Prostate gland (tissue), 2 donors: ENCODE measurements around the gene PRSS48. TPM values are rescaled to one million over a fixed set of nuclear protein-coding genes. Genes with fewer than 3 reads are reported as not detected.
"Not testable (repeated sequence)": the region's sequence is repeated elsewhere in the genome, so short reads cannot be mapped to it uniquely, and the experiment has no call there.

ENCODE experiments used
- DNase-seq: peaks from one replicate; pipeline ENCODE4 v3.0.0-alpha.2; 2019; ENCODE audit warnings: low spot score
- H3K27ac ChIP-seq, 2 donors: fragments of 200-600 bp; sonication (generic); 2 replicates each; pipeline ENCODE4 v1.5.1; 2017 to 2019
- H3K27me3 ChIP-seq: fragments of 200-600 bp; sonication (generic); replicated peaks from 2 replicates; pipeline ENCODE4 v1.5.1; 2019; ENCODE audit not compliant: insufficient read depth
- H3K36me3 ChIP-seq, 2 donors: fragments of 200-600 bp; sonication (generic); 1 replicate in 1 of 2; 2 replicates in 1 of 2; pipeline versions ENCODE4 v1.5.1 to v1.8.1; 2017 to 2019
- H3K4me1 ChIP-seq: fragments of 200-600 bp; sonication (generic); replicated peaks from 2 replicates; pipeline ENCODE4 v1.5.1; 2019
- H3K4me3 ChIP-seq, 2 donors: fragments of 200-600 bp; sonication (generic); 2 replicates each; pipeline ENCODE4 v1.5.1; 2017 to 2019
- H3K9me3 ChIP-seq: fragments of 200-600 bp; sonication (generic); 2 replicates; pipeline ENCODE4 v1.5.1; 2017
- POLR2A ChIP-seq: fragments of 450-650 bp; IDR thresholded peaks from one replicate; pipeline ENCODE4 v1.6.1; 2016; ENCODE audit warnings: antibody characterized with exemption, mild to moderate bottlenecking
- POLR2AphosphoS5 ChIP-seq: sonication (generic); formaldehyde crosslinking; IDR thresholded peaks from one replicate; pipeline ENCODE4 v1.6.1; 2017; ENCODE audit warnings: antibody characterized with exemption
- WGBS: methylation state at CpG from one replicate; pipeline ENCODE4 v1.1.5; 2018; 5-methylcytosine and 5-hydroxymethylcytosine counted together
- intact Hi-C: fragments of 100-400 bp; cut with DNase I; formaldehyde crosslinking; loops from one replicate; pipeline ENCODE4 v1.14.2; 2022
- total RNA-seq, 2 donors: library from RNA; depleted of rRNA; stranded (reverse); fragments of >200 nt; gene quantifications; one replicate each; pipeline ENCODE4 v1.1.0, GENCODE V29; 2016
- TF ChIP-seq, protein P1 (sequence below), 4 experiments: fragments of 200-600 bp in 2 of 4; fragments of 450-650 bp in 2 of 4; sonication (generic) in 2 of 4; IDR thresholded peaks; 1 replicate in 3 of 4; 2 replicates in 1 of 4; pipeline ENCODE4 v1.5.1; 2016 to 2019; ENCODE audit warnings: antibody characterized with exemption in 4 of 4, mild to moderate bottlenecking in 2 of 4, moderate library complexity in 2 of 4

The PRSS48 gene
- total RNA-seq, 2 donors from 2014 or later, result not detected

GRCh38 chr4:151231915-151232595, 44.9 kb upstream of the PRSS48 start:
- TF ChIP-seq, protein P1, sequence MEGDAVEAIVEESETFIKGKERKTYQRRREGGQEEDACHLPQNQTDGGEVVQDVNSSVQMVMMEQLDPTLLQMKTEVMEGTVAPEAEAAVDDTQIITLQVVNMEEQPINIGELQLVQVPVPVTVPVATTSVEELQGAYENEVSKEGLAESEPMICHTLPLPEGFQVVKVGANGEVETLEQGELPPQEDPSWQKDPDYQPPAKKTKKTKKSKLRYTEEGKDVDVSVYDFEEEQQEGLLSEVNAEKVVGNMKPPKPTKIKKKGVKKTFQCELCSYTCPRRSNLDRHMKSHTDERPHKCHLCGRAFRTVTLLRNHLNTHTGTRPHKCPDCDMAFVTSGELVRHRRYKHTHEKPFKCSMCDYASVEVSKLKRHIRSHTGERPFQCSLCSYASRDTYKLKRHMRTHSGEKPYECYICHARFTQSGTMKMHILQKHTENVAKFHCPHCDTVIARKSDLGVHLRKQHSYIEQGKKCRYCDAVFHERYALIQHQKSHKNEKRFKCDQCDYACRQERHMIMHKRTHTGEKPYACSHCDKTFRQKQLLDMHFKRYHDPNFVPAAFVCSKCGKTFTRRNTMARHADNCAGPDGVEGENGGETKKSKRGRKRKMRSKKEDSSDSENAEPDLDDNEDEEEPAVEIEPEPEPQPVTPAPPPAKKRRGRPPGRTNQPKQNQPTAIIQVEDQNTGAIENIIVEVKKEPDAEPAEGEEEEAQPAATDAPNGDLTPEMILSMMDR (IDR thresholded peaks at IDR 0.05), result no peak
- no peak for TF ChIP-seq POLR2AphosphoS5
- no peak for TF ChIP-seq POLR2A
- no peaks in the 10 kb centered on the region for H3K27me3 ChIP-seq
- intact Hi-C loops, result no loop called here
- no peaks in the 10 kb centered on the region for H3K9me3 ChIP-seq
- DNase-seq, result no peak
- H3K27ac ChIP-seq, result no peak overlapping the region
- no peak overlapping the region for H3K4me3 ChIP-seq
- H3K36me3 ChIP-seq, result no peaks in the 10 kb centered on the region
- H3K4me1 ChIP-seq, result no peaks in the 10 kb centered on the region
- WGBS, result 90% methylated on average over 7 of the region's 7 CpGs

DNA sequence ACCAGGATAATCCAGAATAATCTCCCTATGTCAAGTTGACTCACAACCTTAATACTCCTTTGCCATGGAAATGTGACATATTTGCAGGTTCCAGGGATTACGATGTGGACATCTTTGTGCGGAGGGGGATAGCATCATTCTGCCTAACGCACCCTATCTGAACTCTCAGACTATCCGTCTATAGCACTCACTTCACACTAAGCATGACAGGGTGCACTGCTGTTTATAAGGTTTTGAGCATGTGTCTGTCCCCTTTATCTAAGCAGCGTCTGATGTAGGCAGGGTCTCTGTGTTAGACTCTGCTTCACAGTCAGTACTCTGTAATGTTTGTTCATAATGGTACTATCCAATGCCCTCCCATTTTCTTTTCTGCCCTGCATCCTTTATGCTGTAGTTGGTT, 43.4 kb upstream of the PRSS48 start:
- WGBS, result 90% methylated on average over 5 of the region's 5 CpGs
- no peak overlapping the region for H3K27ac ChIP-seq
- H3K27me3 ChIP-seq, result no peaks in the 10 kb centered on the region
- H3K9me3 ChIP-seq, result no peaks in the 10 kb centered on the region
- no peak for DNase-seq
- TF ChIP-seq, protein P1 (IDR thresholded peaks at IDR 0.05), result no peak
- TF ChIP-seq POLR2AphosphoS5 (no peak), POLR2A (no peak)
- intact Hi-C loops, result no loop called here
- H3K36me3 ChIP-seq, result no peaks in the 10 kb centered on the region
- H3K4me1 ChIP-seq, result no peaks in the 10 kb centered on the region
- no peak overlapping the region for H3K4me3 ChIP-seq

GRCh38 chr4:151235373-151235772, 41.6 kb upstream of the PRSS48 start:
- H3K4me1 ChIP-seq, H3K4me3 ChIP-seq, H3K27me3 ChIP-seq, DNase-seq, H3K27ac ChIP-seq, H3K36me3 ChIP-seq, H3K9me3 ChIP-seq, intact Hi-C loops: not testable (repeated sequence)
- WGBS, result 95% methylated on average over 1 of the region's 1 CpG

DNA sequence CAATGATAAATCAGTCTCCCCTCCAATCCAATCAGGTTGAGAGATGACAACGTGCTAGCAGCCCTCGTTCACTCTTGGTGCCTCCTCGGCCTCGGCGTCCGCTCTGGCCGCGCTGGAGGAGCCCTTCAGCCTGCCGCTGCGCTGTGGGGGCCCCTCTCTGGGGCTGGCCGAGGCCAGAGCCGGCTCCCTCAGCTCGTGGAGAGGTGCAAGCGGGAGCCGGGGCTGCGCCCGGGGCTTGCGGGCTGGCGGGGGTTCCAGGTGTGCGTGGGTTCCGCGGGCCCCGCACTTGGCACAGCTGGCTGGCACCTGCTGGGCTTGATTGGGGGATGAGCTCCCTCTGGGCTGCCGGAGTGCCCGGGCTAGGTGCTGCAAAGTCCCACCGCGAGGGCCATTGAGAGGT, 40.9 kb upstream of the PRSS48 start:
- no peak overlapping the region for H3K27ac ChIP-seq
- no peaks in the 10 kb centered on the region for H3K36me3 ChIP-seq
- no peaks in the 10 kb centered on the region for H3K4me1 ChIP-seq
- H3K27me3 ChIP-seq, result no peaks in the 10 kb centered on the region
- H3K9me3 ChIP-seq, result no peaks in the 10 kb centered on the region
- TF ChIP-seq POLR2A (no peak), POLR2AphosphoS5 (no peak)
- TF ChIP-seq, protein P1 (IDR thresholded peaks at IDR 0.05), result no peak
- no peak for DNase-seq
- intact Hi-C loops, result no loop called here
- no peak overlapping the region for H3K4me3 ChIP-seq
- WGBS, result 97% methylated on average over 27 of the region's 27 CpGs

- Histone ChIP-seq H3K4me3 (no peak overlapping the region), H3K4me1 (no peaks in the 10 kb centered on the region), H3K27ac (no peak overlapping the region), H3K9me3 (no peaks in the 10 kb centered on the region), H3K27me3 (no peaks in the 10 kb centered on the region), H3K36me3 (no peaks in the 10 kb centered on the region)
- TF ChIP-seq POLR2AphosphoS5 (no peak), POLR2A (no peak)
- TF ChIP-seq, protein P1 (IDR thresholded peaks at IDR 0.05), result no peak
- intact Hi-C loops, result no loop called here
- DNase-seq, result no peak
- 24% methylated on average over 3 of the region's 3 CpGs for WGBS
Observed at GRCh38 chr4:151238477-151238876, 38.5 kb upstream of the PRSS48 start.
